Panc1 (cell line): ENCODE results near the gene OGA.

Experiments used
- TF ChIP-seq, protein P1 (sequence below): fragments of 450-650 bp; IDR thresholded peaks from 2 replicates; pipeline ENCODE4 v1.5.1; 2017; ENCODE audit warnings: mild to moderate bottlenecking
- TF ChIP-seq, protein P2 (sequence below), 2 experiments: IDR thresholded peaks; 2 replicates each; pipeline ENCODE4 v1.6.1; 2011 to 2012; ENCODE audit warnings: low read depth in 2 of 2, control low read depth in 1 of 2, low read length in 1 of 2, mild to moderate bottlenecking in 1 of 2, moderate library complexity in 1 of 2; ENCODE audit not compliant: insufficient read depth in 1 of 2

DNA sequence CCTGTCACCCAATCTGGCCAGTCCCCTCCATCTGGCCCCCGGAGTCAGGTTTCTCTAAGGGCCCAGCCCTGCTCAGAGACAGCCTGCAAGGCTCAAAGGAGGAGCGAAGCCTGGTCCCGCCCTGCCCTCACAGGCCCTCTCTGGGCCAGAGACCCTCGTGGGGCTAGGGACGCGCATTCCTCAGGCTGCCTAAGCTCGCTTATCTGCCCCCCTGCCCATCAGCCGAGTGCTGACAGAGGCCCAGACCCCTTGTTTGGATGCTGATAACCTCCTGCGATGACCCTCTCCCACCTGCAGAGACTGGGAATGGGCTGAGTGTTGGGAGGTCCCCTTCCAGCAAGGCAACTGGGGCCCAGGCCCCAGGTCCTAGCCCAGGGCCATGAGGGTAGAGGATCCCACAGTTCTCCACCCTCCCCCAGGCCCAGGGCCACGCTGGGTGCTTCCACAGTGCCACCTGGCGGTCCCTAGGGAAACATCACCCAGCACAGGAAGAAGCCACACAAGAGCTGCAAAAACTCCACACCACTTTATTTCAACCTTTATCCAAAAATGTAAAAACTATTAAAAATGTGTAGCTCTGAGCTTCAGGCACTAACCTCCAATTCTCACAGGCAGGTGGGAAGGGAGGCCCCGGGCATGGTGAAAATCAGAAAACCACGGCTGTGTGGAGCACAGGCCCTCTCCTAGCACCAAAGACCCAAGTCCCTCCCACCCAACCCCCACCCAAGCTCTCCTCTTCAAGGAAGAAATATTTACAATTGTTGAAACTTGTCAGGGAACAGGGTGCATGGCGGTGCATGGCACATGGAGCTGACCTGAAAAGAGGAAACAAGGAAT, 37.2 kb downstream of the OGA start:
- TF ChIP-seq, protein P1, sequence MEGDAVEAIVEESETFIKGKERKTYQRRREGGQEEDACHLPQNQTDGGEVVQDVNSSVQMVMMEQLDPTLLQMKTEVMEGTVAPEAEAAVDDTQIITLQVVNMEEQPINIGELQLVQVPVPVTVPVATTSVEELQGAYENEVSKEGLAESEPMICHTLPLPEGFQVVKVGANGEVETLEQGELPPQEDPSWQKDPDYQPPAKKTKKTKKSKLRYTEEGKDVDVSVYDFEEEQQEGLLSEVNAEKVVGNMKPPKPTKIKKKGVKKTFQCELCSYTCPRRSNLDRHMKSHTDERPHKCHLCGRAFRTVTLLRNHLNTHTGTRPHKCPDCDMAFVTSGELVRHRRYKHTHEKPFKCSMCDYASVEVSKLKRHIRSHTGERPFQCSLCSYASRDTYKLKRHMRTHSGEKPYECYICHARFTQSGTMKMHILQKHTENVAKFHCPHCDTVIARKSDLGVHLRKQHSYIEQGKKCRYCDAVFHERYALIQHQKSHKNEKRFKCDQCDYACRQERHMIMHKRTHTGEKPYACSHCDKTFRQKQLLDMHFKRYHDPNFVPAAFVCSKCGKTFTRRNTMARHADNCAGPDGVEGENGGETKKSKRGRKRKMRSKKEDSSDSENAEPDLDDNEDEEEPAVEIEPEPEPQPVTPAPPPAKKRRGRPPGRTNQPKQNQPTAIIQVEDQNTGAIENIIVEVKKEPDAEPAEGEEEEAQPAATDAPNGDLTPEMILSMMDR = peak; percentile 99
- TF ChIP-seq, protein P2, sequence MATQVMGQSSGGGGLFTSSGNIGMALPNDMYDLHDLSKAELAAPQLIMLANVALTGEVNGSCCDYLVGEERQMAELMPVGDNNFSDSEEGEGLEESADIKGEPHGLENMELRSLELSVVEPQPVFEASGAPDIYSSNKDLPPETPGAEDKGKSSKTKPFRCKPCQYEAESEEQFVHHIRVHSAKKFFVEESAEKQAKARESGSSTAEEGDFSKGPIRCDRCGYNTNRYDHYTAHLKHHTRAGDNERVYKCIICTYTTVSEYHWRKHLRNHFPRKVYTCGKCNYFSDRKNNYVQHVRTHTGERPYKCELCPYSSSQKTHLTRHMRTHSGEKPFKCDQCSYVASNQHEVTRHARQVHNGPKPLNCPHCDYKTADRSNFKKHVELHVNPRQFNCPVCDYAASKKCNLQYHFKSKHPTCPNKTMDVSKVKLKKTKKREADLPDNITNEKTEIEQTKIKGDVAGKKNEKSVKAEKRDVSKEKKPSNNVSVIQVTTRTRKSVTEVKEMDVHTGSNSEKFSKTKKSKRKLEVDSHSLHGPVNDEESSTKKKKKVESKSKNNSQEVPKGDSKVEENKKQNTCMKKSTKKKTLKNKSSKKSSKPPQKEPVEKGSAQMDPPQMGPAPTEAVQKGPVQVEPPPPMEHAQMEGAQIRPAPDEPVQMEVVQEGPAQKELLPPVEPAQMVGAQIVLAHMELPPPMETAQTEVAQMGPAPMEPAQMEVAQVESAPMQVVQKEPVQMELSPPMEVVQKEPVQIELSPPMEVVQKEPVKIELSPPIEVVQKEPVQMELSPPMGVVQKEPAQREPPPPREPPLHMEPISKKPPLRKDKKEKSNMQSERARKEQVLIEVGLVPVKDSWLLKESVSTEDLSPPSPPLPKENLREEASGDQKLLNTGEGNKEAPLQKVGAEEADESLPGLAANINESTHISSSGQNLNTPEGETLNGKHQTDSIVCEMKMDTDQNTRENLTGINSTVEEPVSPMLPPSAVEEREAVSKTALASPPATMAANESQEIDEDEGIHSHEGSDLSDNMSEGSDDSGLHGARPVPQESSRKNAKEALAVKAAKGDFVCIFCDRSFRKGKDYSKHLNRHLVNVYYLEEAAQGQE (IDR thresholded peaks at IDR 0.05; ENCODE audit: insufficient read depth in 1 of 2, low read depth in 2 of 2, low read length in 1 of 2) = no peak
